Tibial nerve (tissue), 4 donors: Measurements from ENCODE around the gene CD47. TPM values are rescaled to one million over a fixed set of nuclear protein-coding genes. Genes with fewer than 3 reads are reported as not detected.

Experiments used
- DNase-seq, 2 donors: peaks; one replicate each; pipeline ENCODE4 v3.0.0-alpha.2; 2019; ENCODE audit warnings: low spot score in 2 of 2
- H3K27ac ChIP-seq, 4 donors: fragments of 200-600 bp; sonication (generic) in 3 of 4; one replicate each; pipeline ENCODE4 v1.5.1; 2017 to 2019; ENCODE audit warnings: mild to moderate bottlenecking in 1 of 4
- H3K27me3 ChIP-seq, 2 donors: fragments of 200-600 bp; sonication (generic) in 1 of 2; one replicate each; pipeline versions ENCODE4 v1.5.1 to v1.6.0; 2017 to 2019
- H3K36me3 ChIP-seq, 3 donors: fragments of 200-600 bp; sonication (generic); one replicate each; pipeline ENCODE4 v1.5.1; 2018 to 2019
- H3K4me1 ChIP-seq, 4 donors: fragments of 200-600 bp; sonication (generic) in 3 of 4; one replicate each; pipeline ENCODE4 v1.5.1; 2017 to 2019
- H3K4me3 ChIP-seq, 4 donors: fragments of 200-600 bp; sonication (generic) in 3 of 4; one replicate each; pipeline ENCODE4 v1.5.1; 2017 to 2019; ENCODE audit warnings: mild to moderate bottlenecking in 1 of 4, moderate library complexity in 1 of 4
- H3K9me3 ChIP-seq, 4 donors: fragments of 200-600 bp; sonication (generic) in 3 of 4; one replicate each; pipeline ENCODE4 v1.5.1; 2017 to 2019
- EP300 ChIP-seq, 2 donors: sonication (generic); formaldehyde crosslinking; IDR thresholded peaks; one replicate each; pipeline ENCODE4 v1.6.1; 2017; ENCODE audit warnings: antibody characterized with exemption in 2 of 2, mild to moderate bottlenecking in 1 of 2
- POLR2A ChIP-seq, 2 donors: fragments of 450-650 bp; IDR thresholded peaks; one replicate each; pipeline ENCODE4 v1.6.1; 2017; ENCODE audit warnings: antibody characterized with exemption in 2 of 2, mild to moderate bottlenecking in 2 of 2, moderate library complexity in 2 of 2
- WGBS, 2 donors: methylation state at CpG; one replicate each; pipeline ENCODE4 v1.1.5; 2018; 5-methylcytosine and 5-hydroxymethylcytosine counted together
- total RNA-seq, 4 donors: library from RNA; depleted of rRNA; stranded (reverse); fragments of >200 nt; gene quantifications; one replicate each; pipeline ENCODE4 v1.1.0, GENCODE V29; 2016
- TF ChIP-seq, protein P1 (sequence below), 5 experiments: fragments of 200-600 bp in 3 of 5; fragments of 450-650 bp in 2 of 5; sonication (generic) in 3 of 5; IDR thresholded peaks; one replicate each; pipeline ENCODE4 v1.5.1; 2016 to 2019; ENCODE audit warnings: antibody characterized with exemption in 5 of 5, mild to moderate bottlenecking in 3 of 5, moderate library complexity in 2 of 5

Gene CD47
- total RNA-seq, 4 donors from 2014 or later, result 57.9 to 63.9 (median 60.5) TPM

DNA sequence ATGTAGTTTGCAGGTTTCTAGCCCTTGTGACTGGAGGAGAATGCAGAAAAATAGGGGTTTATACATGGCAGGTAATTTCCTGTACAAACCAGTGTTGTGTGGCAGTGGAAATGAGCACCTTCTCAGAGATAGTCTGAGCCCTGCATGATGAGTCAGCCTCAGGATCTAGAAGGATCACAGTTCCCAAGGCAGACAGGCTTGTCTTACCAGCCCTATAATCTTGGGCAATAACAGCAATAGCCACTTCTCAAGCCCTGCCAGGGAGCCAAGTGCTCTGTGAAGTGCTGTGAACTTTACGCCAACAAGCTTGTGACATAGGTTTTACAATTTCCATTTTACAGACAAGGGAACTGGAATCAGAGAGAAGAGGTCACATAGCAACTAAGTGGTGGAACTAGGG, 89.4 kb downstream of the CD47 start:
- Histone ChIP-seq H3K4me1 (peaks cover 0 to 10% (median 6%) of the 10 kb centered on the region in 4 donors), H3K27ac (no peak overlapping the region), H3K36me3 (no peaks in the 10 kb centered on the region), H3K9me3 (no peaks in the 10 kb centered on the region), H3K27me3 (no peaks in the 10 kb centered on the region), H3K4me3 (no peak overlapping the region)
- DNase-seq, result no peak
- 90 to 92% methylated on average over 1 of the region's 1 CpG for WGBS, 2 donors
- TF ChIP-seq POLR2A (IDR thresholded peaks at IDR 0.05), result no peak
- TF ChIP-seq, protein P1, sequence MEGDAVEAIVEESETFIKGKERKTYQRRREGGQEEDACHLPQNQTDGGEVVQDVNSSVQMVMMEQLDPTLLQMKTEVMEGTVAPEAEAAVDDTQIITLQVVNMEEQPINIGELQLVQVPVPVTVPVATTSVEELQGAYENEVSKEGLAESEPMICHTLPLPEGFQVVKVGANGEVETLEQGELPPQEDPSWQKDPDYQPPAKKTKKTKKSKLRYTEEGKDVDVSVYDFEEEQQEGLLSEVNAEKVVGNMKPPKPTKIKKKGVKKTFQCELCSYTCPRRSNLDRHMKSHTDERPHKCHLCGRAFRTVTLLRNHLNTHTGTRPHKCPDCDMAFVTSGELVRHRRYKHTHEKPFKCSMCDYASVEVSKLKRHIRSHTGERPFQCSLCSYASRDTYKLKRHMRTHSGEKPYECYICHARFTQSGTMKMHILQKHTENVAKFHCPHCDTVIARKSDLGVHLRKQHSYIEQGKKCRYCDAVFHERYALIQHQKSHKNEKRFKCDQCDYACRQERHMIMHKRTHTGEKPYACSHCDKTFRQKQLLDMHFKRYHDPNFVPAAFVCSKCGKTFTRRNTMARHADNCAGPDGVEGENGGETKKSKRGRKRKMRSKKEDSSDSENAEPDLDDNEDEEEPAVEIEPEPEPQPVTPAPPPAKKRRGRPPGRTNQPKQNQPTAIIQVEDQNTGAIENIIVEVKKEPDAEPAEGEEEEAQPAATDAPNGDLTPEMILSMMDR (IDR thresholded peaks at IDR 0.05), result no peak
- no peak for TF ChIP-seq EP300 (IDR thresholded peaks at IDR 0.05)

DNA sequence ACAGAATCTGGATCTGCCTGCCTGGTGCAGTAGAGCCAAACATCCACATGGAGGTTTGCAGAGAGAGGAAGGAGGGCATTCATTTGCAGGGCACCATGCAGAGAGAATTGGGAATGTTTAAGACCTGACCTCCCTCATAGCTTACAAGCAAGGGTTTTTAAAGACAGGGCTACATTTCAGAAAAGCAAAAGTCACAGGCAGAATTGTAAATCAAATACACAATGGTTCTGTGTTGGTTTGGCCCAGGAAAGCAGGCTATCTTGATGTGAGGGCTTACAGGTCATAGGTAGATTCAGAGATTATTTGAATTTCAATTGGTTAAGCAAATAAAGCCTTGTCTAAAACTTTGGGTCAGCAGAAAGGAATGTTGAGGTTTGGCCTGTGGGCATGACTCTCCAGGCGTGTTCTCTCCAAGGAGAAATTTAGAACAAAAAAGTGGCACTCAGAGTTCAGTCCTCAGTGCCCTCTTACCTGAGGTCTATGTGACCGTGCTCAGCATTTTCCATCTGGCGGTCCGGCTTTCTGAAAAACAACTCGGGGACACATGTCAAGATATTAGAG, 91.5 kb downstream of the CD47 start:
- H3K4me3 ChIP-seq, result no peak overlapping the region
- 86 to 93% methylated on average over 5 of the region's 5 CpGs for WGBS, 2 donors
- H3K9me3 ChIP-seq, result no peaks in the 10 kb centered on the region
- DNase-seq, result no peak
- no peaks in the 10 kb centered on the region for H3K27me3 ChIP-seq
- H3K4me1 ChIP-seq, result no peaks in the 10 kb centered on the region
- TF ChIP-seq POLR2A (IDR thresholded peaks at IDR 0.05) (no peak), EP300 (IDR thresholded peaks at IDR 0.05) (no peak)
- TF ChIP-seq, protein P1 (IDR thresholded peaks at IDR 0.05), result no peak
- no peaks in the 10 kb centered on the region for H3K36me3 ChIP-seq
- no peak overlapping the region for H3K27ac ChIP-seq

DNA sequence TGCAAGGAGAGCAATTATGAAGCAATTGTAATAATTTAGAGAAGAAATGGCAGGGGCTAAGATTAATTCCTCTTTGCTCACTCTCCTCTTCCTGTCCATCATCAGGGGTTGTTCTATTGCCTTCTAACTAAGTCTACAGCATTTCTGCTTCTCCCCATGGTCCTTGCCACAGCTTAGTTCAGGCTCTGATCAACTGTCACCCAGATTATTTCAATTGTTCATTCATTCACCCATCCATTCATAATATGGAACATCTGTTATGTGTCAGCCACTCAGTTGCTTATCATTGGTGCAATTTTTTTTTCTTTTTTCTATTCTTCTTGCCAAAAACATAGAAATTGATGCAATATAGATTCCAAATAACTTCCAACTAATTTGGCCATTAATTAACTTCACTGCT, 93.2 kb downstream of the CD47 start:
- Histone ChIP-seq H3K9me3 (no peaks in the 10 kb centered on the region), H3K27ac (no peak overlapping the region), H3K4me3 (no peak overlapping the region), H3K36me3 (no peaks in the 10 kb centered on the region), H3K4me1 (no peaks in the 10 kb centered on the region), H3K27me3 (no peaks in the 10 kb centered on the region)
- TF ChIP-seq EP300 (IDR thresholded peaks at IDR 0.05), result no peak
- TF ChIP-seq, protein P1 (IDR thresholded peaks at IDR 0.05), result no peak
- TF ChIP-seq POLR2A (IDR thresholded peaks at IDR 0.05), result no peak
- DNase-seq, result no peak

DNA sequence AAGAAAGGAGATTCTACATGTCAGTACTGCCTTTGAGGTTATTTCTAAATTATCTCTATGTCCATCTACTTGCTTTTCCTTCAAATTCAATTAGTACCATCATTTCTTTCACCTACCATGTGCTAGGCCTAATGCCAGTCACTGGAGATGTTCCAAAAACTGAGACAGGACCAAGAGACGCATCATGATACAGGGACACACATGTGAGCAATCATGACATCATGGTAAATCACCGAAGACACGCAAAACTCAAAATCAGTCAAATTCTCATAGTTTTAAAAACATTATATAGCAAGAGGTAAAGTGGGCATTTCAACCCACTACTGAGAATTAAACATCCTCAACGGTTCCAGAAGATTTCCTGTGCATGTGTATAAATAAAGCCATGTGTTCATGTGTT, 95.0 kb downstream of the CD47 start:
- Histone ChIP-seq H3K4me3 (no peak overlapping the region), H3K27me3 (no peaks in the 10 kb centered on the region), H3K9me3 (no peaks in the 10 kb centered on the region), H3K4me1 (no peaks in the 10 kb centered on the region), H3K36me3 (no peaks in the 10 kb centered on the region), H3K27ac (no peak overlapping the region)
- WGBS, 2 donors, result 83 to 85% methylated on average over 4 of the region's 4 CpGs
- TF ChIP-seq EP300 (IDR thresholded peaks at IDR 0.05), result no peak
- no peak for TF ChIP-seq POLR2A (IDR thresholded peaks at IDR 0.05)
- TF ChIP-seq, protein P1 (IDR thresholded peaks at IDR 0.05), result no peak
- DNase-seq, result no peak

DNA sequence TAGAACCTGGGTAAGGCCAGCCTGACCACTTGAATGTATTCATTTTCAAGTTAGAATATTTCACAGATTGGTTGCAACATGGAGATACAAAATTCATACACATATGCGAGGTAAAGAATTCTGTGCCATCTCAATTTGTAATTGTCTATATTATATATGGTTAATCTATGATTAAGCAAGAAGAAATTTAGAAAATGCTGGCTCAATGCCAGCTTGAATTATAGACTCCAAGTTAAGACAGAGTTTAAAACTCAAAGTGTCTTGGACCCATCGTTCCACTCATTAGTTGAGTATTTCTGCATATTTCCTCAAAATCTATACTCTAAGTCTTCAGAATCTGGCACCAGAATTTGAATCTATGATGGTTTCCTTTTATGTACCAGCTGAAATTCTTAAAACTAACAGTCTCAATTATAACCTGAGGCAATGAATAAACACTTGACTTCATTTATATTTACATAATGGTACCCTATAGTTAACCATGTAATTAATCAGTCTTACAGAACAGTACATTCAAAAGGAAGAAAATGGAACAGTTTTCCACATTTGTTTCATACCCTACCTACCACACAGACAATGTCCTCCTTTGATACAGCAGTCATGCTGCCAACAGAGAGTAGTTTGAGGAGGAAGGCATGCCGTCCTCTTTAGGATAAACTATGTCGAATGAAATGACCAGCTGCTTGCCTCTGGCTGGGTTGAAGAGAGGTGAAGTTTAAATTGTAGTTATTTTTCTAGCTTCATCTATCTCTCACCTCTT, 95.7 kb downstream of the CD47 start:
- Histone ChIP-seq H3K4me1 (no peaks in the 10 kb centered on the region), H3K36me3 (no peaks in the 10 kb centered on the region), H3K27ac (no peak overlapping the region), H3K9me3 (no peaks in the 10 kb centered on the region), H3K4me3 (no peak overlapping the region), H3K27me3 (no peaks in the 10 kb centered on the region)
- no peak for DNase-seq
- TF ChIP-seq EP300 (IDR thresholded peaks at IDR 0.05), result no peak
- TF ChIP-seq, protein P1 (IDR thresholded peaks at IDR 0.05), result no peak
- TF ChIP-seq POLR2A (IDR thresholded peaks at IDR 0.05), result no peak
- WGBS, 2 donors, result 55 to 56% methylated on average over 4 of the region's 4 CpGs
